Heart left ventricle (tissue), 13 donors: ENCODE measurements around the gene PLA2G4B.

Experiments
- CTCF ChIP-seq, 12 donors: fragments of 200-600 bp; sonication (generic) in 4 of 12; IDR thresholded peaks; one replicate each; pipeline versions ENCODE4 v1.5.0 to v1.8.0; 2018 to 2022; ENCODE audit warnings: antibody characterized with exemption in 12 of 12, mild to moderate bottlenecking in 5 of 12
- POLR2A ChIP-seq, 2 donors: fragments of 450-650 bp; IDR thresholded peaks; one replicate each; pipeline ENCODE4 v1.6.1; 2017; ENCODE audit warnings: antibody characterized with exemption in 2 of 2, mild to moderate bottlenecking in 2 of 2, moderate library complexity in 2 of 2
- donor health status: ischemic (EF 13 %, LVEDD 7.1; RV severe dilation, severe dysfunction).
- donor health status: DM: no; HTN: yes; CAD: no.
- donor health status: DM: no; HTN: no; CAD: no.
- donor health status: ischemic (EF 25% LVEDD 6.9; RV normal size, moderate dysfunction).
- donor health status: ischemic (EF 25% LVEDD 5.7; RV mildly dilated, moderate dysfunction).
- donor health status: ischemic (EF 35%, LVEDD 5.7; RV mildly dilated, moderate dysfunction).
- donor health status: nonischemic (EF 11% LVEDD 7.7; RV severe dilation, severe dysfunction).
- donor health status: DM: yes; HTN: yes; CAD: no.
- donor health status: PGD.
- donor health status: ischemic (EF 29% LVEDD 5.4; RV normal size, mild dysfunction).
- donor health status: nonischemic (EF 23%, LVEDD 6.1; RV moderate dilation, normal function).

GRCh38 chr15:41879321-41879845 is 40.7 kb downstream of the PLA2G4B start:
- TF ChIP-seq CTCF (IDR thresholded peaks at IDR 0.05) (no peak), POLR2A (IDR thresholded peaks at IDR 0.05) (no peak)
